Measurements from ENCODE around the gene ZNF488. TPM values are rescaled to one million over a fixed set of nuclear protein-coding genes. Genes with fewer than 3 reads are reported as not detected.

Gene ZNF488
- total RNA-seq, 6 experiments from 2014 or later = 0.05 to 0.07 (median 0.07) TPM; not detected in 3

DNA sequence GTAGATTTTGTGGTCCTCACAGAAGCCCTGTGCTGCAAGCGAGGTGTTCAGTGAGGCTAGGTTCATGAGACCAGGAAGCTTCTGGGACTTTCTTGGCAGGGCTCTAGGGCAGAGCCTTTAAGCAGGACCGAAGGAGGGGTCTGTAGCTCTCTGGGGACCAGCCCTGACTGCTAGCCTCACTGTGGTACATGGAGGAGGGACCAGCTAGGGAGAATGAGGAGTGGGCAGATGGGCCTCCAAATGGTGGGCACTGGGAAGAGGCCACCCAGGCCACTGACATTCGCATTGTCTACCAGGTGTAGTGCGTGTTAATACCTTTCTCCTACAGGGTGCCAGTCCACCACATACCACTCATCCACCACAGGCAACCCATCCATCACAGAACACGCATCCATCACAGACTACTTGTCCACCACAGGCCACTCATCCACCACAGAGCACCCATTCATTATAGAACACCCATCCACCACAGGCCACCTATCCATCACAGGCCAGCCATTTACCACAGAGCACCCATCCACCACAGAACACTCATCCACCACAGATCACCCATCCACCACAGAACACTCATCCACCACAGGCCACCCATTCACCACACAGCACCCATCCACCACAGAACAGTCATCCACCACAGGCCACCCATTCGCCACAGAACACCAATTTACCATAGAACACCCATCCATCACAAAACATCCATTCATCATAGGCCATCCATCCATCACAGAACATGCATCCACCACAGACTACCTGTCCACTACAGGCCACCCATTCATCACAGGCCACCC, 31.6 kb upstream of the ZNF488 start:
- peaks cover 10% of the 10 kb centered on the region for H3K27me3 Mint-ChIP-seq (ENCODE audit: insufficient read depth)
- H3K4me1 Mint-ChIP-seq (ENCODE audit: low read depth) = peaks cover 16% of the 10 kb centered on the region
- no peak overlapping the region for H3K27ac Mint-ChIP-seq
- H3K4me3 Mint-ChIP-seq = no peak overlapping the region
- no peaks in the 10 kb centered on the region for H3K9me3 Mint-ChIP-seq
- TF ChIP-seq, protein P1, sequence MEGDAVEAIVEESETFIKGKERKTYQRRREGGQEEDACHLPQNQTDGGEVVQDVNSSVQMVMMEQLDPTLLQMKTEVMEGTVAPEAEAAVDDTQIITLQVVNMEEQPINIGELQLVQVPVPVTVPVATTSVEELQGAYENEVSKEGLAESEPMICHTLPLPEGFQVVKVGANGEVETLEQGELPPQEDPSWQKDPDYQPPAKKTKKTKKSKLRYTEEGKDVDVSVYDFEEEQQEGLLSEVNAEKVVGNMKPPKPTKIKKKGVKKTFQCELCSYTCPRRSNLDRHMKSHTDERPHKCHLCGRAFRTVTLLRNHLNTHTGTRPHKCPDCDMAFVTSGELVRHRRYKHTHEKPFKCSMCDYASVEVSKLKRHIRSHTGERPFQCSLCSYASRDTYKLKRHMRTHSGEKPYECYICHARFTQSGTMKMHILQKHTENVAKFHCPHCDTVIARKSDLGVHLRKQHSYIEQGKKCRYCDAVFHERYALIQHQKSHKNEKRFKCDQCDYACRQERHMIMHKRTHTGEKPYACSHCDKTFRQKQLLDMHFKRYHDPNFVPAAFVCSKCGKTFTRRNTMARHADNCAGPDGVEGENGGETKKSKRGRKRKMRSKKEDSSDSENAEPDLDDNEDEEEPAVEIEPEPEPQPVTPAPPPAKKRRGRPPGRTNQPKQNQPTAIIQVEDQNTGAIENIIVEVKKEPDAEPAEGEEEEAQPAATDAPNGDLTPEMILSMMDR (IDR thresholded peaks at IDR 0.05) = no peak
- DNase-seq = no peak
- no peaks in the 10 kb centered on the region for H3K36me3 Mint-ChIP-seq (ENCODE audit: low read depth)

DNA sequence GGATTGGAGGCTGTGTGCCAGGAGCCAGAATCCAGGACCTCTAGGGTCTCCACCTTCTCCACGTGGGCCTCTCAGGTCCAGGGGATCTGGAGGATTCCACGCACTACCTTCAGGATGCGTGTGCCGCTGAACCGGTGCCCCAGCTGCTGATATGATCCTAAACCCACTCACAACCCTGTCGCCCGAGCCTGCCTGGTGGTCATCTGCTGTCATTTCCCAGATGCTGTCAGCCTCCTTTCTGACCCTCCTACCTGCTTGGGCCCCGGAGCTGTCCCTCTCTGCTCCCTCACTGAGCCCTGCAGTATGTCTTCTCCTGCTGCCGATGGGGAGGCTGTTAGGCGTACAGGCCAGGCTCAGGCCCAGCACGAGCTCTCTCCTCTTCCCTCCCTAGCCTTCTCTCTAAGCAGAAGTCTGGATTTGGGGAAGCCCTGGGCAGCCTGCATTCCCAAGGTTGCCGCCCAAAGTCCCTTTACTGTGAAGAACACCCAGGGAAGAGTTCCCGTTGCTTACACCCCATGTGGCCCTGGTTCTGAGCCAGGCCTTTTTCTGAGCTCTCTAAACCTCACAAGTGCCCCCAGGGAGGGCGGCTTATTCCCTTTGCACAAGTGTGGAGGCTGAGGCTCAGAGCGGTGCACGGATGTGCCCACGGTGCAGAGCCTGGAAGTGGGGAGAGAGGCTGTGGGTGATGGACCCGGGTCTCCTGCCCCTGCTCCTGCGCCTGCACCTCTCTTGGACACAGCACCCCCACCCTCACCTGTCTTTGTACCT, 30.8 kb upstream of the ZNF488 start:
- H3K27ac Mint-ChIP-seq = no peak overlapping the region
- H3K4me3 Mint-ChIP-seq = no peak overlapping the region
- H3K36me3 Mint-ChIP-seq (ENCODE audit: low read depth) = no peaks in the 10 kb centered on the region
- peaks cover 12% of the 10 kb centered on the region for H3K4me1 Mint-ChIP-seq (ENCODE audit: low read depth)
- H3K27me3 Mint-ChIP-seq (ENCODE audit: insufficient read depth) = peaks cover 10% of the 10 kb centered on the region
- DNase-seq = no peak
- H3K9me3 Mint-ChIP-seq = no peaks in the 10 kb centered on the region
- TF ChIP-seq, protein P1 (IDR thresholded peaks at IDR 0.05) = no peak

DNA sequence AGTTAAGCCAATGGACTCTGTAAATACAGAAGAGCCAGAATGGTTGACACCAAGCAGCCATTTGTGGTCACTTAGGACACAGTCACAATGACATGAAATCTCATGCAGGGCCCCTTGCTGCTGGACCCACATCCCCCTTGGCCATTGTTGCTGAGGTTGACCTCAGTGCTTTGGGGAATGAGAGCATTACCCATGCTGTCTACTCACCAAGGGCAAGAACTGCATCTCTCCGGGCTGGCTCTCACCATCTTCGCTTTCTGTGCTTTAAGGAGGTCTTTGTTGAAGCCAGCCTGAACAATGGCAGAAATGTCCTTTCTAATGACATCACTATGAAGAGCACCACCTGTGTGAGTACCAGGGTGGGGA, 30.1 kb upstream of the ZNF488 start:
- no peak for DNase-seq
- TF ChIP-seq, protein P1 (IDR thresholded peaks at IDR 0.05) = no peak
- Mint-ChIP-seq H3K9me3 (no peaks in the 10 kb centered on the region), H3K27ac (no peak overlapping the region), H3K4me1 (ENCODE audit: low read depth) (peaks cover 12% of the 10 kb centered on the region), H3K27me3 (ENCODE audit: insufficient read depth) (peaks cover 7% of the 10 kb centered on the region), H3K36me3 (ENCODE audit: low read depth) (no peaks in the 10 kb centered on the region), H3K4me3 (no peak overlapping the region)

DNA sequence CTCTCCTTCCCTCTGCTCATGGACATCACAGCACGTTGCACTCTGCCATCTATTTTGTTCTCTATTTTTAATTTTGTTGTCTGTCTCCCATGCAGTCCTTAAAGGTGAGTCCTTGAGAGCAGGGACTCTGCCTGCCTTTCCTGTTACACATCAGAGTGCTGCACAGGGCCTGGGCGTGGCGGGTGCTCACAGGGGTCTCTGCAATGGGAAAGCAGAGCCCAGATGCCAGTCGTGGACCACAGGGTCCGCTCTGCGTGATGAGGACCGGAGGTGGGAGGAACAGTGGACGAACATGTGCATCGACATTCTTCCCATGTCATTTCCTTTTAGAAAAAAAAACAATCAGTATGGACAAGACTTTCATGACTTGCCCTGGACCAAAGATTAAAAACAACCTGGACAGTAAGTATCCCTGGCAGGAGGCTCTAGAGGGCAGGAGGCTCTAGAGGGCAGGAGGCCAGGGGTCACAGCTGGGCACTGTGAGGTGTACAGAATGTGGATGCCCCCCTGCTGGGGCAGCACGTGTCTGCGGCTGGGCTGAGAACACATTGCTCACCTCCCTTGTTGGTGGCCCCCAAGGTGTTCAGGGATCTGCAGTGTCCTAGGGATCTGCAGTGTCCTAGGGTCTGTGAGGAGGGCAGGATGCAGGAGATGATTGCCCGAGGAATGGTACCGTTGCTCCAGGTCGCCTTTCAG, 29.6 kb upstream of the ZNF488 start:
- Mint-ChIP-seq H3K27ac (no peak overlapping the region), H3K36me3 (ENCODE audit: low read depth) (no peaks in the 10 kb centered on the region), H3K4me3 (no peak overlapping the region), H3K4me1 (ENCODE audit: low read depth) (peaks cover 12% of the 10 kb centered on the region), H3K27me3 (ENCODE audit: insufficient read depth) (peaks cover 7% of the 10 kb centered on the region), H3K9me3 (no peaks in the 10 kb centered on the region)
- TF ChIP-seq, protein P1 (IDR thresholded peaks at IDR 0.05) = no peak
- DNase-seq = no peak

DNA sequence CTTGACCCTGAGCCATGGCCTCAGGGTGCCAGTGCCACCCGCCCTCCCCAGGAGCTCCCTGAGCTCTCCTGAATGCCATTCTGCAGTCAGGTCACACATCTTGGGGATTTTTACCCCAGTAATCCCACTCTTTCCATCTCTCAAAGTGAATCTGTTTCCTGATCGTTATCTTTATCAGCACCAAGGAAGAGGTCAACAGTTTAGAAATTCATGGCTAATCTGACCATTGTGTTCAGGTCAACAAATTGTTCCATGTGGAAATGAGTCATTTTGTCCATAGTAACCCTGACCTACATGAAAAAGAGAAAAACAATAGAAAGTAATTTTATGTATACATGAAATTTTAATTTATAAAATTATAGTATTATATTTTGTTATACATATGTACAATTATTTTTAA, 28.8 kb upstream of the ZNF488 start:
- DNase-seq = no peak
- Mint-ChIP-seq H3K27me3 (ENCODE audit: insufficient read depth) (peaks cover 7% of the 10 kb centered on the region), H3K36me3 (ENCODE audit: low read depth) (no peaks in the 10 kb centered on the region), H3K4me1 (ENCODE audit: low read depth) (peaks cover 12% of the 10 kb centered on the region), H3K27ac (no peak overlapping the region; the same call in 1 of the 2 replicates), H3K9me3 (no peaks in the 10 kb centered on the region), H3K4me3 (no peak overlapping the region)
- TF ChIP-seq, protein P1 (IDR thresholded peaks at IDR 0.05) = no peak
